Measurements from ENCODE around the gene MOGAT3. TPM values are rescaled to one million over a fixed set of nuclear protein-coding genes. Genes with fewer than 3 reads are reported as not detected.

MOGAT3 gene
- total RNA-seq, 2 experiments from 2014 or later = not detected

DNA sequence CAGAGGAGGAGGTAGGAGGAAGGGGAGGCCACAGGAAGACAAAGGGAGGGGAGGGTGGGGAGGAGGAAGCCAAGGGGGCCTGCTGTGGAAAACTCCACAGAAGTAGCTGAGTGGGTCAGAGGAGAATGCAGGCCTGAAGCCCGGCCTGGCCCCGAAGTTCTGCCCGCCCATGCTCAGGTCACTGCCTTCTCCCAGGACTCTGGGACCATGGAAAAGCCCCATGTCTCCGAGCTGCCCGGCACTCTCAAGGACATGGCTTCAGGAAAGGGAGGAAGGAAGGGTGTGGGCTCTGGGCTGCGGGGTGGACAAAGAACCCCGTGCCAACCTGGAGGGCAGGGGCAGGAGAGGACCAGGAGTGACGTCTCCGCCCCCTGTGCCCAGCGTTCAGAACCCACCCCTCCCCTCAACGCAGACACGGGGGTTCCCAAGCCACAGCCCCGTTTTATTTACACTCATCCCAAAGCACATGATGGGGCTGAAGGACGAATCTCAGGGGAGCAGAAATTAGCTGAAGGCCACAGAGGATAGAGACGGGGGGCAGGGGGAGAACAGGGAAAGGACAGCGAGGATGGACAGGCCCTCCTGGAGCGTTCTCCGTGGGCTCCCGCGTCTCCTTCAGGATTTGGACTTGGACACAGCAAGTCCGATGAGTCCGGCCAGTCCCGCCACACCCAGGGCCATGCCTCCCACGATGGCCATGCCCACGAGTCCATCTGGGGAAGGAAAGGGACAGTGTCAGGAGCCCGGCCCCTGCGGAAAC is 38.5 kb upstream of the MOGAT3 start:
- no peak for DNase-seq
- intact Hi-C loops (cut with micrococcal nuclease) = no loop called here
- Mint-ChIP-seq H3K4me3 (no peak overlapping the region), H3K36me3 (ENCODE audit: low read depth) (peaks cover 8% of the 10 kb centered on the region), H3K27ac (no peak overlapping the region), H3K4me1 (ENCODE audit: low read depth) (peaks cover 15% of the 10 kb centered on the region), H3K27me3 (ENCODE audit: low read depth) (no peaks in the 10 kb centered on the region), H3K9me3 (no peaks in the 10 kb centered on the region)
- CTCF ChIA-PET = interaction anchor here (0.8 to 1.0 kb wide), 2 partner anchors 43 to 95 kb away, joined by 4 read pairs; no protein-coding TSS in a partner anchor

DNA sequence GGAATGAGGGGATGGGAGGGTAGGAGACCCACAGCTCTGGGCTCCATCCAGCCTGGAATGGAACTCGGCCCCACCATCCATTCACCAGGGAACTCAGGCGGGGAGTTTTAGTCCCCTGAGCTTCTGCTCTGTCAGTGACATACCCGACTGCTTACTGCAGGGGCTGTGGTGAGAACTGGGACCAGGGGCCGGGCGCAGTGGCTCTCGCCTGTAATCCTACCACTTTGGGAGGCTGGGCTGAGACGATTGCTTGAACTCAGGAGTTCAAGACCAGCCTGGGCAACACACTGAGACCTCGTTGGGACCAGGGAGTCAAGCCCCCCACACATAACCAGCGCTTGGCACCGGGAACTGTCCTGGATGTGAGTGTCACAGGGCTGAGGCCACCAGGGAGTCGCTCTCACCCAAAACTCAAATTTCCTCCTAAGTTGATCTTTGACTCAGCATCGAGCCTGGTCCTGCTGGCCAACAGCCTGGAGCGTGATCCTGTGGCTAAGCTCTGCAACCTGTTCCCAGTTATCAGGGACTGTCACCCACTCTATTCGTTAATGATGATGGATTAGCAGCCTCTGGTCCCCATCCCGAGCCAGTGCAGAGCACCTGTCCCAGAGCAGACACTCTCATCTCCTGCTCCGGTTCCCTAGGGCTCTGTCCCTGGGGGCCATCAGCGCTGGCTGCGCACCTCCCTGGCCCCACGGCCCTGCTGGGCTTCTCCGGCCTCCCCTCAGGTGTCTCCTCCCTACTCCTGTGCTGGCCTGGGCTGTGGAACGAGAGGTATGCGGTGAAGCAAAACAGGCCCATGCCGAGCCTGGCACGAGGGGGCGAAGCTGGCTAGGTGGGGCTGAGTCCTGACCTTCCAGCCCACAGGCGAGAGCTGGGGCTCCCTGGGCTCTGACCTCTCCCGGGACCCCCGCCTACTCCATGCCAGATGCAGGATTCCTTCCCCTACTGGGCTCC is 37.7 kb upstream of the MOGAT3 start:
- Mint-ChIP-seq H3K4me1 (ENCODE audit: low read depth) (peaks cover 9% of the 10 kb centered on the region), H3K9me3 (no peaks in the 10 kb centered on the region), H3K36me3 (ENCODE audit: low read depth) (peaks cover 8% of the 10 kb centered on the region), H3K4me3 (no peak overlapping the region), H3K27ac (no peak overlapping the region), H3K27me3 (ENCODE audit: low read depth) (no peaks in the 10 kb centered on the region)
- CTCF ChIA-PET = interaction anchor here (0.8 to 1.0 kb wide), 2 partner anchors 44 to 95 kb away, joined by 4 read pairs; no protein-coding TSS in a partner anchor
- intact Hi-C loops (cut with micrococcal nuclease) = no loop called here
- no peak for DNase-seq

DNA sequence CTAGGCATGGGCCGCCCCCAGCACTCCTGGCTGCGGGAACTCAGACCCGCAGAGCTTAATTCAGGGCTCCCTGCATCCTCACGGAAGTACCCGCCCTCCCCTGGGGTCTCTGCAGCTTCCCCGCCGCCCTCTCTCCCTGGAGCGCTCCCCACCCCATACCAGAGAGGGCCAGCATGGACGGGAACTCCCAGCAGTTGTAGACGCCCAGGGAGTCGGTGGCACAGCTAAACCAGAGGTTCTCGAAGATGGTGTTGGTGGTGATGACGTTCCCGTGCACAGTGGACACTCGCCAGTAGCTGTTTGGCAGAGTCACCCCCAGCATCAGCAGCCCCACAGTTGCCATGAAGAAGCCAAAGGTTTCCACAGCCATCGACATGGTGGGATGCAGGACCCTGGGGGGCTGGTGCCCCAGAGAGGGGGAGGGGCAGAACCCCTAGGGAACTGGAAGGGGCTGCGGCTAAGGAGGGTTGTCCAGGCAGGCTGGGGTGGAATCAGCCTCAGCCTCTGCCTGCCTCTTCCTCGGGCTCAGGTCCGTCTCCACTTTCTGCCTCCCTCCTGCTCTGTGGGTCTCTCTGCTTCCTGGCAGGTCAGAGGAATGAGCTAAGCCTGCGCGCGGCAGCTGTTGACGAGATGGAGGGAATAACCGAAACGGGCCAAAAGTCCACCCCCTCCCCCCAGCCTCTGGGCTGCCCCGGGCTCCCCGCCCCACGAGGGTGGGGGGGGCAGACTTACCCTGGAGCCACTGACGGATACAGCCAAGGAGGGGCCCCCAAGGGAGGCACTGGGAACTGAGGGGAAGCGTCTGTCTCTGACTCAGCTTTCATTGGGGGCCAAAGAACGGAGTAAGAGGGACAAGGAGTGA is 36.6 kb upstream of the MOGAT3 start, which contains the start of gene CLDN15:
Gene CLDN15, minus strand, starts transcription at position 597 of the 862 bp plus-strand sequence. Its CDS starts 221 bp downstream, at position 376.
- Mint-ChIP-seq H3K4me1 (ENCODE audit: low read depth) (peaks cover 3% of the 10 kb centered on the region), H3K27me3 (ENCODE audit: low read depth) (no peaks in the 10 kb centered on the region), H3K4me3 (no peak within 1 kb of the TSS), H3K27ac (no peak within 1 kb of the TSS), H3K9me3 (no peaks in the 10 kb centered on the region), H3K36me3 (ENCODE audit: low read depth) (peaks cover 8% of the 10 kb centered on the region)
- intact Hi-C loops (cut with micrococcal nuclease) = no loop called here
- CTCF ChIA-PET = no interaction called here
- no peak for DNase-seq

GRCh38 chr7:101236292-101236835 is 35.5 kb upstream of the MOGAT3 start:
- intact Hi-C loops (cut with micrococcal nuclease) = no loop called here
- no peaks in the 10 kb centered on the region for H3K4me1 Mint-ChIP-seq (ENCODE audit: low read depth)
- CTCF ChIA-PET = no interaction called here
- H3K4me3 Mint-ChIP-seq = no peak overlapping the region
- no peak overlapping the region for H3K27ac Mint-ChIP-seq
- no peak for DNase-seq
- no peaks in the 10 kb centered on the region for H3K9me3 Mint-ChIP-seq
- H3K27me3 Mint-ChIP-seq (ENCODE audit: low read depth) = no peaks in the 10 kb centered on the region
- peaks cover 11% of the 10 kb centered on the region for H3K36me3 Mint-ChIP-seq (ENCODE audit: low read depth)

DNA sequence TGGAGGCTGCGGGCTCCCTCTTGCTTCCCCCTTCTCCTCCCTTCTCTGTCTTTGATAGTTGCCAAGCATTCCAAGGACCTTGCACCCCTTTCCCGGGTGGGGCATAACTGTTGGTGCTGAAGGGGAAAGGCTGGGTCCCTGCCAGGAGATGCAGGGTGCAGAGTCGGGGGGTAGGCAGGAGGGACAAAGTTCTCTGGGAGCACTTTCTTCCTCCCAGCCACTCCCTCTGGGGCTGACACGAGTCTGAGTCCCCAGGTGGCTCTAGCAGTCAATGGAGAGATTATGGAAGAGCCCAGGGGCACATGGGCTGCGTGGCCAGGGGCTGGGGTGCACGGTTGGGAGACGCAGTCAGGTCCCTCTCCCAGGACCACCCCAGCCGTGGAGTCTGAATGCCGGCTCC is 34.7 kb upstream of the MOGAT3 start:
- Mint-ChIP-seq H3K4me3 (no peak overlapping the region), H3K27ac (no peak overlapping the region), H3K27me3 (ENCODE audit: low read depth) (no peaks in the 10 kb centered on the region), H3K4me1 (ENCODE audit: low read depth) (no peaks in the 10 kb centered on the region), H3K36me3 (ENCODE audit: low read depth) (peaks cover 13% of the 10 kb centered on the region), H3K9me3 (no peaks in the 10 kb centered on the region)
- CTCF ChIA-PET = interaction anchor here (1.0 to 2.2 kb wide), 3 partner anchors 8 to 55 kb away, joined by 5 to 9 read pairs (median 5); no protein-coding TSS in a partner anchor
- intact Hi-C loops (cut with micrococcal nuclease) = no loop called here
- DNase-seq = no peak

DNA sequence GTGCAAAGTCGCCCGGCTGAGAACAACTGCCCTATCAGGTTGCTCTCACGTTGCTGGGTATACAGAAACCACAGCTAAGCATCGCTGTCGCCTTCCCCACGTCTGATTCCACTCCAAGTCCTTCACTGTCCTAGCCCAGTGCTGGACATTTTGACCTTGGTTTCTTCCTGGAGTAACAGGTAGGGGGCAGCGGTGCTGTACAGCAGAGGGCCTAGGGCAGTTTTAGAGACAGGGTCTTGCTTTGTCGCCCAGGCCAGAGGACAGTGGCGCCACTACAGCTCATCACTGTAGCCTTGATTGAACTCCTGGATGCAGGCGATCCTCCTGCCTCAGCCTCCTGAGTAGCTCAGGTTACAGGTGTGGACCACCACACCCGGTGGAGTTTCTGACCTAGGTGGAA is 34.2 kb upstream of the MOGAT3 start:
- Mint-ChIP-seq H3K9me3 (no peaks in the 10 kb centered on the region), H3K4me3 (no peak overlapping the region), H3K27me3 (ENCODE audit: low read depth) (no peaks in the 10 kb centered on the region), H3K36me3 (ENCODE audit: low read depth) (peaks cover 12% of the 10 kb centered on the region), H3K4me1 (ENCODE audit: low read depth) (no peaks in the 10 kb centered on the region), H3K27ac (no peak overlapping the region)
- CTCF ChIA-PET = interaction anchor here (0.6 to 2.2 kb wide), 5 partner anchors 9 to 1205 kb away, joined by 3 to 9 read pairs (median 5); no protein-coding TSS in a partner anchor
- intact Hi-C loops (cut with micrococcal nuclease) = no loop called here
- no peak for DNase-seq

- H3K4me3 Mint-ChIP-seq = no peak overlapping the region
- H3K9me3 Mint-ChIP-seq = no peaks in the 10 kb centered on the region
- H3K36me3 Mint-ChIP-seq (ENCODE audit: low read depth) = peaks cover 11% of the 10 kb centered on the region
- intact Hi-C loops (cut with micrococcal nuclease) = no loop called here
- no peak for DNase-seq
- no peaks in the 10 kb centered on the region for H3K27me3 Mint-ChIP-seq (ENCODE audit: low read depth)
- H3K4me1 Mint-ChIP-seq (ENCODE audit: low read depth) = no peaks in the 10 kb centered on the region
- no peak overlapping the region for H3K27ac Mint-ChIP-seq
- CTCF ChIA-PET = interaction anchor here (0.6 to 2.2 kb wide), 5 partner anchors 9 to 1204 kb away, joined by 3 to 9 read pairs (median 5); no protein-coding TSS in a partner anchor
Measured at GRCh38 chr7:101234636-101235035, 33.8 kb upstream of the MOGAT3 start.

DNA sequence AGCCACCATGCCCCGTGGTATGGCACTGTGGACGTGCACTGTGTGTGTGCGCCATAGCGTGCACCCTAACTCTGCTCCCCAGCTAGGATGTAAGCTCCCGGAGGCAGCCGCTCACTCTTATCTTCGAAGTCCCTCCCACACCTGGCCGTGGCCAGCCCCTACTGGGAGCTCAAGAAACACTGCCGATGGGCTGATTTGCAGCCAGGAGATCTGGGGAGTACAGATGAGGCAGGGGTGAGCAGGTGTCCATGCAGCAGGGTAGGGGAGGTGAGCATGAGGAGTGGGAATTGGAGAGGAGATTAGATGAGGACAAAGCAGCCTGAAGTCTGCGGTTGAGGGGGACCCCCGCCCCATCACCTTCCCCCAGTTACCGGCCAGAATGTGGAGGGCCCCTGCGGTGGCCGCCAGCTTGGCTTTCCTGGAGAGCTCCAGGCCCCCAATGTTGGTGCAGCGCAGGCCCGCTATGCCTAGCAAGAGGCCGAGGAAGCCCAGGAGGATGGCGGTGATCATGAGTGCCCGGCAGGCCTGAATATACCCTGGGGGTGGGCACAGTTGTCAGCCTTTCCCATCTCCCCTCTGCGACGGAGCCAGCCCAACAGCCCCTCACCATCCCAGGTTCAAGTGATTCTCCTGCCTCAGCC is 33.2 kb upstream of the MOGAT3 start:
- CTCF ChIA-PET = interaction anchor here (0.6 to 2.2 kb wide), 3 partner anchors 10 to 1204 kb away, joined by 3 to 9 read pairs (median 3); no protein-coding TSS in a partner anchor
- no peaks in the 10 kb centered on the region for H3K27me3 Mint-ChIP-seq (ENCODE audit: low read depth)
- H3K4me3 Mint-ChIP-seq = no peak overlapping the region
- H3K36me3 Mint-ChIP-seq (ENCODE audit: low read depth) = peaks cover 11% of the 10 kb centered on the region
- H3K27ac Mint-ChIP-seq = no peak overlapping the region
- no peaks in the 10 kb centered on the region for H3K9me3 Mint-ChIP-seq
- no peak for DNase-seq
- no peaks in the 10 kb centered on the region for H3K4me1 Mint-ChIP-seq (ENCODE audit: low read depth)
- intact Hi-C loops (cut with micrococcal nuclease) = no loop called here

DNA sequence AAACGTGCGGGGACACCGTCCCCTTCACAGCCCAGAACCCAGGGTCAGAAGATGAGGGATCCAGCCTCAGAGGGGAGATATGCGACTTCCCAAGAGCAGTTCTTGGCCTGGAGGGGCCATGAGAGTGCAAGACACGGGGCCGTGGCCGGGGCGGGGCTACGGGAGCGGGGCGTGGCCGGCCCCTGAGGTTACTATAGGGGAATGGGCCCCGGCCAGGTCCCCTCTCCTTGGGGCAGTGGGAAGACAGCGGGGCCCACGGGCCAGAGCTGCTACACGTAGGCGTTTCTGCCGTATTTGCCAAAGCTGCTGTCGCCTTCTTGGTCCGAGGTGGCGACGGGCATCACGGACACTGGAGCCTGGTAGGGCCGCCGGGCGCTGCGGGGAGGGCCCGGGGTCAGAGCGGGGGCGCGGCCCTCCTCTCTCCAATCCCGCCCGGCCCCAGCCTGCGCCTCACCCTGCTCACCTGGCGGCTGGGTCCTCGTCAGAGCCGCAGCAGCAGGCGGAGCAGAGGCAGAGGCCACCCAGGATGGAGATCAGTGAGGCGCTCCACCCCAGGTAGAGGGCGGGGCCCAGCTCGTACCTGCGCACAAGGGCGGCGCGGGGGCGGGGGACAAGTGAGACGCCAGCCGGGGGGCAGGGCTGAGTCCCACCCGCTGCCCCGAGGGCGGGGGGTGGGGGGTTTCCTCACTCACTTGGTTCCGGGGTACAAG is 31.5 kb upstream of the MOGAT3 start:
- H3K4me1 Mint-ChIP-seq (ENCODE audit: low read depth) = no peaks in the 10 kb centered on the region
- DNase-seq = no peak

DNA sequence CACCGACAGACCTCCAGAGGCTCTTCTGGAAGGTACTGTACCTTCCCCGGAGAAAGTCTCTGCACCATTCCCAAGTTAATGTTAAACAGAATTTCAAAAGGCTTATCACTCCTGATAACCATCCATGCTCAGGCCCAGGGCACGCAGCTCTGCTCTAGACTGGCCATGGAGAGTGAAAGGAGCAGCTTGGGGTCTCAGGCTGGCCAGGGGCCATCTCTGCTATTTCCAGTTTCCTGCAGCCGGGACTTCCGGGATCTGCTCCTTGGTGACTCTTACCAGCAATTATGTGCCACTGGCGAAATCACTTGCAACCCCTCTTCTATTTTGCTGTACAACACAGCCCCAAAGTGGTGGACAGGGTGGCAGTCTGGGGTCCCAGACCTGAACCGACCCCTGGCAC is 30.8 kb upstream of the MOGAT3 start:
- H3K27ac Mint-ChIP-seq = no peak overlapping the region
- H3K9me3 Mint-ChIP-seq = no peaks in the 10 kb centered on the region
- H3K27me3 Mint-ChIP-seq (ENCODE audit: low read depth) = no peaks in the 10 kb centered on the region
- intact Hi-C loops (cut with micrococcal nuclease) = no loop called here
- no peak for DNase-seq
- CTCF ChIA-PET = no interaction called here
- H3K4me3 Mint-ChIP-seq = no peak overlapping the region
- H3K36me3 Mint-ChIP-seq (ENCODE audit: low read depth) = peaks cover 8% of the 10 kb centered on the region
- H3K4me1 Mint-ChIP-seq (ENCODE audit: low read depth) = no peaks in the 10 kb centered on the region

More for the DNA sequence above, 31.5 kb upstream of the MOGAT3 start:
- Mint-ChIP-seq H3K4me3 (no peak overlapping the region), H3K27ac (no peak overlapping the region), H3K36me3 (ENCODE audit: low read depth) (peaks cover 6% of the 10 kb centered on the region), H3K27me3 (ENCODE audit: low read depth) (no peaks in the 10 kb centered on the region), H3K9me3 (no peaks in the 10 kb centered on the region)
- intact Hi-C loops (cut with micrococcal nuclease) = no loop called here
- CTCF ChIA-PET = no interaction called here

Measured in activated naive CD4-positive, alpha-beta T cell treated with anti-CD3 and anti-CD28 coated beads for 36 hours (primary cell).